Spinal cord (tissue), 10 donors: ENCODE data around the gene PPP2R2B. TPM values are rescaled to one million over a fixed set of nuclear protein-coding genes. Genes with fewer than 3 reads are reported as not detected.

ENCODE experiments used
- DNase-seq, 6 donors: peaks; one replicate each; pipeline versions ENCODE4 v3.0.0 to v3.0.0-alpha.2; 2013 to 2015; ENCODE audit warnings: low spot score in 6 of 6, low read depth in 4 of 6
- H3K27ac ChIP-seq: one replicate; pipeline ENCODE4 v1.5.1; 2013; ENCODE audit warnings: low read depth, low read length, control low read depth
- H3K27me3 ChIP-seq: one replicate; pipeline ENCODE4 v1.6.1; 2013; ENCODE audit warnings: low read length; ENCODE audit not compliant: control insufficient read depth, insufficient read depth
- H3K36me3 ChIP-seq: one replicate; pipeline ENCODE4 v1.6.1; 2013; ENCODE audit warnings: low read length; ENCODE audit not compliant: control insufficient read depth, insufficient read depth
- H3K4me1 ChIP-seq: one replicate; pipeline ENCODE4 v1.6.1; 2013; ENCODE audit warnings: low read length; ENCODE audit not compliant: control insufficient read depth, insufficient read depth
- H3K4me3 ChIP-seq: one replicate; pipeline ENCODE4 v1.5.1; 2013; ENCODE audit warnings: low read depth, low read length, control low read depth
- H3K9me3 ChIP-seq: one replicate; pipeline ENCODE4 v1.6.1; 2013; ENCODE audit warnings: low read length; ENCODE audit not compliant: control insufficient read depth, insufficient read depth
- WGBS: methylation state at CpG from one replicate; pipeline ENCODE4 v1.1.5; 2013; ENCODE audit warnings: missing lambda C conversion rate; ENCODE audit not compliant: insufficient coverage; 5-methylcytosine and 5-hydroxymethylcytosine counted together
- polyA plus RNA-seq, 2 donors: library from polyadenylated mRNA; unstranded; fragments of 120-200 nt; gene quantifications; one replicate each; pipeline ENCODE4 v1.2.1, GENCODE V29; 2013; ENCODE audit not compliant: insufficient read length in 2 of 2
- total RNA-seq, 2 donors: library from RNA; depleted of rRNA in 1 of 2; stranded (reverse); fragments of 120-200 nt in 1 of 2; fragments of >200 nt in 1 of 2; gene quantifications; one replicate each; pipeline versions ENCODE4 v1.2.3 to v1.2.4, GENCODE V29; 2013 to 2014
- donor health status: healthy.

Gene PPP2R2B
- total and polyA plus RNA-seq, 4 donors, result 62.0 to 211 (median 150) TPM

DNA sequence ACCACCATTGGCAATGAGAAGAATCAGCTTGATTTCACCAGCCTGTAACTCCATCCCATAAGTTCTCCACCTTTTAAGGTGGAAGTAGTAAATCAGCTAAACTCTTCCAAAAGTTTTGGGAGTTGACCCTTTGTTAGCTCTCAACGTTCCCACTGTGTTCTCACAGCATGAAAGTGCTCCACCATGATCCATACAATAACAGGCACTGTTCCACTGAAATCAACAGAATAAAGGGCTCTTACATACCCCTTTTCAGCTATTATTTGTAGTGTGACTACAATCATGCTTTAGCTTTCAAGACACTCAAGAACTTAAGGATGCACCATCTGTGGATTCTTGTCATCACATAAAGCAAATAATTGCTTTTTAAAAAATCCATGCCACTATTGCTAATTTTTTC lies 81.6 kb downstream of the PPP2R2B start:
- 17% methylated on average over 1 of the region's 1 CpG for WGBS
- no peak overlapping the region for H3K27ac ChIP-seq

DNA sequence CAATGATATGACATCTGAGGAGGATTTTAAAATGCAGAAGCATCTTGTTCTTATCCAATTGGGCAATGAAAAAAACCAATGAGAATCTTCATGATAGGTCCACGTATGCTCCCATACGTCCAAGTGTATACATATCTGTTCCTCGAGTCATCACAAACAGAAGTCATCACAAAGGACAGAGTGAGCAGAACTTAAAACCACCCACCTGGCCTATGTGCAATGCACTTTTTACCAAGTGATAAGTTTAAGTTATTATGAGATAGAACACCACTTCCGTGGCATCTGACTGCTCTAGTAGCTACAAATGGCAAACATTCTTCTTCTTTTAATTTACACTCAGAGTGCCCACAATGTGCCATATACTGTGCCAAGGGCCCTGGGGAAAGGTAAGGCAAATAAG lies 82.4 kb downstream of the PPP2R2B start:
- H3K27me3 ChIP-seq, result no peaks in the 10 kb centered on the region
- H3K27ac ChIP-seq, result no peak overlapping the region
- H3K36me3 ChIP-seq, result no peaks in the 10 kb centered on the region
- WGBS, result 100% methylated on average over 1 of the region's 4 CpGs
- DNase-seq, result no peak
- H3K9me3 ChIP-seq, result no peaks in the 10 kb centered on the region
- H3K4me1 ChIP-seq, result peaks cover 4% of the 10 kb centered on the region
- no peak overlapping the region for H3K4me3 ChIP-seq

More for the DNA sequence above, 81.6 kb downstream of the PPP2R2B start:
- Histone ChIP-seq H3K4me3 (no peak overlapping the region), H3K9me3 (no peaks in the 10 kb centered on the region), H3K4me1 (peaks cover 4% of the 10 kb centered on the region), H3K36me3 (no peaks in the 10 kb centered on the region), H3K27me3 (no peaks in the 10 kb centered on the region)
- DNase-seq, result no peak

GRCh38 chr5:146794326-146795029 lies 84.1 kb downstream of the PPP2R2B start:
- H3K27me3 ChIP-seq, result no peaks in the 10 kb centered on the region
- WGBS, result no CpG with 5 or more reads among the region's 1 CpG
- DNase-seq, result no peak
- H3K4me3 ChIP-seq, result no peak overlapping the region
- no peak overlapping the region for H3K27ac ChIP-seq
- no peaks in the 10 kb centered on the region for H3K36me3 ChIP-seq
- H3K9me3 ChIP-seq, result no peaks in the 10 kb centered on the region
- peaks cover 4% of the 10 kb centered on the region for H3K4me1 ChIP-seq

GRCh38 chr5:146793709-146794108 lies 84.8 kb downstream of the PPP2R2B start:
- no CpG with 5 or more reads among the region's 1 CpG for WGBS
- no peak overlapping the region for H3K27ac ChIP-seq
- no peak for DNase-seq

DNA sequence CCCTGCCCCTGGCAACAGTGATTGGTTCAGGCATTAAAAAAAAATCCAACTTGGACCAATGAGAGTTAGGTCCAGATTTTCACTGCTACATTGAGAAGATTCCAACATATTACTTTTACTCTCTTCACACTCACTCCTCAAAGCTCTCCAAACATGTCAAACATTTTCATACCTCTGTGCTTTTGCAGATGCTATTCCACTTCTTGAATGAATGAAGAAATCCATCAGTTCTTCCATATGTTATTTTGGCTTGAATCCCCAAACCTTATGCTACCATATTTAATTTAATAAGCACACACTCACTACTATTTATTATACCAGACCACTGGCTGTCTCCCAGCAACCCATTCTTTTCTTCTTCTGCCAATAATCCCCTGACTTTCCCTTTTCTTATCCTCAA lies 87.1 kb downstream of the PPP2R2B start:
- Histone ChIP-seq H3K4me3 (no peak overlapping the region), H3K27me3 (no peaks in the 10 kb centered on the region), H3K9me3 (no peaks in the 10 kb centered on the region), H3K4me1 (no peaks in the 10 kb centered on the region), H3K27ac (no peak overlapping the region), H3K36me3 (no peaks in the 10 kb centered on the region)
- DNase-seq, result peak in 1 of 6 donors; percentile 74

More at GRCh38 chr5:146793709-146794108, 84.8 kb downstream of the PPP2R2B start:
- Histone ChIP-seq H3K4me3 (no peak overlapping the region), H3K36me3 (no peaks in the 10 kb centered on the region), H3K9me3 (no peaks in the 10 kb centered on the region), H3K27me3 (no peaks in the 10 kb centered on the region), H3K4me1 (peaks cover 4% of the 10 kb centered on the region)

DNA sequence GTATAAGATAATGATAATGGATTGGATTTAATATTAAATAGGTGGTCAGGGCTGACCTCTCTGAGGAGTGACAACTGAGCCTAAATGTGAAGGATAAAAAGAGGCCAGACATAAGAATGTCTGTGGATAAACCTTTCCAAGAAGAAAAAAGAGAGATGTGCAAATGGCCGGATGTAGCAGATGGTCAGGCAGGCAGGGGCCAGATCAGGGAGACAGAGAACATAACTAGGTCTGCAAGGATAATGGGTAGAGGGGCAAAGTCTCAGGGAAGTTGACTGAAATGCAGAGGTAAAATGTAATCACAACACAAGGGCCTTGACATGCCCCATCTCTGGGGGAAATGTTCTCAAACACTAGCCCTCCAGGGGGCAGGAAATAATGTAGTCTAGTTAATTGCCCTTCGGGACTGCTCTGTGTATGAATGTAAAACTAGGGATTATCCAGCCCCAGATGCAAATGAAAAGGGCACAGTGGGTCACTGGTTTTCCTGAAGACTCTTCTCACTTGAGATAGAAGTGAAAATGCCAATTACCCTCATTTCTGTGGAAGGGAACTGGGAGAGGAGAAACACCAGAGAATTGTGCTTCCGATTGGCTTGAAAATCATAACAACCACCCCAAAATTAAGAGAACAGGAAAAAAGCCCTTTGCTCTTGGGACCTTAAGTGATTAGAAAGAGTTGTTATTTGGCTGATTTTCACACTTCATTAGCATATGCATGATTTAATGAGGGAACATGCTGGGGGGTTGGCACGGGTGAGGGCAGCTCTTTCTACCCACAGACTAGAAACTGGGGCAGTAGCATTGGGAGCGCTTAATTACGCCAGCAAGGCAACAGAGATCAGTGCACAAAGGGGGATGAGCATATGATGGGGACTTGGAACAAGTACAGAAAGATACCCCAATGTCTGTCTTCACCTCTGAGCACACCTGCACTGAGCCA lies 88.6 kb downstream of the PPP2R2B start:
- Histone ChIP-seq H3K4me1 (no peaks in the 10 kb centered on the region), H3K9me3 (no peaks in the 10 kb centered on the region), H3K4me3 (no peak overlapping the region), H3K27me3 (no peaks in the 10 kb centered on the region), H3K27ac (no peak overlapping the region), H3K36me3 (no peaks in the 10 kb centered on the region)
- peak in 2 of 6 donors; percentile 53 to 78 for DNase-seq
- WGBS, result 60% methylated on average over 4 of the region's 6 CpGs

DNA sequence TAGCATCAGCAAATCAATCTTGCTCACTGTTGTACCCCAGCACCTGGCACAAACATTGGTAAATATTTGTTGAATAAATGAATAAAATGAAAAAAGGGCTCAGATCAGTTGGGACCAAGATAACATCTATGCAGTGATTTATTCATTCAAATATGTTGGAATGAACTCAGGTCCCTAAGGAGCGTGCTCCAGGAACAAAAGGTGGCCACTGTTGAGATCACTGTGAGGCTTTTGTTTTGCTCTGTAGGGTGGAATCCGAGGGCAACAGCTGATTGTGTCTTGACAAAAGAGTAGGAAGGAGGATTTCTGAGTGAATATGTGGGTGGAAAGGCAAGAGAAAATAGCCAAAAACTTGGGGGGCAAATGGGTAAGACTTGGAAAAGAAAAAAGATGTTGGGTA lies 89.7 kb downstream of the PPP2R2B start:
- Histone ChIP-seq H3K27me3 (no peaks in the 10 kb centered on the region), H3K27ac (no peak overlapping the region), H3K9me3 (no peaks in the 10 kb centered on the region), H3K4me3 (no peak overlapping the region), H3K4me1 (no peaks in the 10 kb centered on the region), H3K36me3 (no peaks in the 10 kb centered on the region)
- peak in 1 of 6 donors; percentile 35 for DNase-seq
- WGBS, result 19% methylated on average over 2 of the region's 2 CpGs

DNA sequence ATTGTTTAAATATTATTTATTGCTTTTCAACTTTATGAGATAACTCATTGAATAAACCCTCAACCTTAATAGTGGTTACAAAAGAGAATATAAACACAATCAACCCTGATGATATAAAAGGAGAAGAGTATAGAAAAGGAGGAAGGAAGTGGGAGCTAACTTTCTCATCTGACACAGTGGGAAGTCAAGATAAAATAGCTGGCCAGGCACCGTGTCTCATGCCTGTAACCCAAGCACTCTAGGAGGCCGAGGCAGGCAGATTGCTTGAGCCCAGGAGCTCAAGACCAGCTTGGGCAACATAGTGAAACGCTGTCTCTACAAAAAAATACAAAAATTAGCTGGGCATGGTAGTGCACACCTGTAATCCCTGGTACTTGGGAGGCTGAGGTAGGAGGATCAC lies 93.5 kb downstream of the PPP2R2B start:
- H3K4me1 ChIP-seq, result no peaks in the 10 kb centered on the region
- no peaks in the 10 kb centered on the region for H3K36me3 ChIP-seq
- H3K27me3 ChIP-seq, result no peaks in the 10 kb centered on the region
- no peaks in the 10 kb centered on the region for H3K9me3 ChIP-seq
- H3K27ac ChIP-seq, result no peak overlapping the region
- 83% methylated on average over 3 of the region's 3 CpGs for WGBS
- no peak for DNase-seq
- no peak overlapping the region for H3K4me3 ChIP-seq

GRCh38 chr5:146781157-146781556 lies 97.4 kb downstream of the PPP2R2B start:
- Histone ChIP-seq H3K27ac (no peak overlapping the region), H3K27me3 (no peaks in the 10 kb centered on the region), H3K4me3 (no peak overlapping the region), H3K9me3 (no peaks in the 10 kb centered on the region), H3K4me1 (no peaks in the 10 kb centered on the region), H3K36me3 (no peaks in the 10 kb centered on the region)
- no CpG with 5 or more reads among the region's 2 CpGs for WGBS
- DNase-seq, result no peak
